ENCODE results near the gene ZNF256.

GRCh38 chr19:57927587-57927986 lies 19.9 kb downstream of the ZNF256 start:
- TF ChIP-seq REST (IDR thresholded peaks at IDR 0.05) (no peak), CTCF (IDR thresholded peaks at IDR 0.05; ENCODE audit: low read depth, low read length, missing input control) (no peak), TAF1 (conservative IDR thresholded peaks at IDR 0.05) (no peak), RXRA (IDR thresholded peaks at IDR 0.05) (no peak), YY1 (IDR thresholded peaks at IDR 0.05) (no peak), RAD21 (IDR thresholded peaks at IDR 0.05) (no peak), HNF4G (IDR thresholded peaks at IDR 0.05) (no peak), GABPA (IDR thresholded peaks at IDR 0.05 in 1 of 2, conservative IDR thresholded peaks at IDR 0.05 in 1 of 2) (no peak), EGR1 (IDR thresholded peaks at IDR 0.05; ENCODE audit: low read depth in 2 of 2) (no peak), SP1 (IDR thresholded peaks at IDR 0.05) (no peak), HNF4A (conservative IDR thresholded peaks at IDR 0.05) (no peak), FOXA1 (IDR thresholded peaks at IDR 0.05) (no peak)
- TF ChIP-seq, protein P1, sequence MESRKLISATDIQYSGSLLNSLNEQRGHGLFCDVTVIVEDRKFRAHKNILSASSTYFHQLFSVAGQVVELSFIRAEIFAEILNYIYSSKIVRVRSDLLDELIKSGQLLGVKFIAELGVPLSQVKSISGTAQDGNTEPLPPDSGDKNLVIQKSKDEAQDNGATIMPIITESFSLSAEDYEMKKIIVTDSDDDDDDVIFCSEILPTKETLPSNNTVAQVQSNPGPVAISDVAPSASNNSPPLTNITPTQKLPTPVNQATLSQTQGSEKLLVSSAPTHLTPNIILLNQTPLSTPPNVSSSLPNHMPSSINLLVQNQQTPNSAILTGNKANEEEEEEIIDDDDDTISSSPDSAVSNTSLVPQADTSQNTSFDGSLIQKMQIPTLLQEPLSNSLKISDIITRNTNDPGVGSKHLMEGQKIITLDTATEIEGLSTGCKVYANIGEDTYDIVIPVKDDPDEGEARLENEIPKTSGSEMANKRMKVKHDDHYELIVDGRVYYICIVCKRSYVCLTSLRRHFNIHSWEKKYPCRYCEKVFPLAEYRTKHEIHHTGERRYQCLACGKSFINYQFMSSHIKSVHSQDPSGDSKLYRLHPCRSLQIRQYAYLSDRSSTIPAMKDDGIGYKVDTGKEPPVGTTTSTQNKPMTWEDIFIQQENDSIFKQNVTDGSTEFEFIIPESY (IDR thresholded peaks at IDR 0.05), result no peak
- TF ChIP-seq, protein P2, sequence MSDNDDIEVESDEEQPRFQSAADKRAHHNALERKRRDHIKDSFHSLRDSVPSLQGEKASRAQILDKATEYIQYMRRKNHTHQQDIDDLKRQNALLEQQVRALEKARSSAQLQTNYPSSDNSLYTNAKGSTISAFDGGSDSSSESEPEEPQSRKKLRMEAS (IDR thresholded peaks at IDR 0.05), result no peak

All from liver (tissue), 3 donors.